Left lobe of liver (tissue), 2 donors: ENCODE measurements around the gene CHMP1B. TPM values are rescaled to one million over a fixed set of nuclear protein-coding genes. Genes with fewer than 3 reads are reported as not detected.
"Not testable (repeated sequence)": the region's sequence is repeated elsewhere in the genome, so short reads cannot be mapped to it uniquely, and the experiment has no call there.

Experiments
- ATAC-seq: fragments of 200-7000 bp; cut with Tn5 transposase; one replicate; pipeline ENCODE4 v1.9.1; 2020; ENCODE audit warnings: mild to moderate bottlenecking, moderate library complexity
- DNase-seq: peaks from one replicate; pipeline ENCODE4 v3.0.0-alpha.2; 2020; ENCODE audit warnings: low spot score
- total RNA-seq: library from RNA; stranded (reverse); gene quantifications from one replicate; pipeline ENCODE4 v1.2.1, GENCODE V29; 2021
- donor health status: DM: no; HTN: no; CAD: no; lungs with moderate emphysema.
- donor health status: DM: no; HTN: yes; CAD: no.

CHMP1B gene
- total RNA-seq, 1 donor from 2014 or later: 12.9 TPM

- no peak for ATAC-seq
- DNase-seq: no peak
Measured at GRCh38 chr18:11839556-11839955, 11.7 kb upstream of the CHMP1B start.

DNA sequence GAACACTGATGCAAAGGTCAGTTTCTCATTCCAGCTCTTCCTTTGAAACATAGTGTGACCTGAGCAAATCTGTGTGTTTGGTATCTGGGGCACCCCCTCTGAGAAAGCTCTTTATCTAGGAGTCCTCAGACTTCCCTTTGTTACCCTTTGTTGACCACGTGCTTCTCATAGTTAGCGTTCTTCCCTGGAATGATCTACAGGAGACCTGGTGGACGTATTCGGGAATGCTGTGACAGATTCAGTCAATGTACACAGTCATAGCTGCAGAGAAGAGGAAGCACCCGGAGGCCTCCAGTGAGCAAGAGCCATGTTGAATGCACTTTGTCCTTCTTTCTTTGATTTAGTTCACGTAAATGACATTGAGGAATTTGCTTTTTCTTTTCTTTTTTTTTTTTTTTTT lies 10.7 kb upstream of the CHMP1B start:
- no peak for DNase-seq

DNA sequence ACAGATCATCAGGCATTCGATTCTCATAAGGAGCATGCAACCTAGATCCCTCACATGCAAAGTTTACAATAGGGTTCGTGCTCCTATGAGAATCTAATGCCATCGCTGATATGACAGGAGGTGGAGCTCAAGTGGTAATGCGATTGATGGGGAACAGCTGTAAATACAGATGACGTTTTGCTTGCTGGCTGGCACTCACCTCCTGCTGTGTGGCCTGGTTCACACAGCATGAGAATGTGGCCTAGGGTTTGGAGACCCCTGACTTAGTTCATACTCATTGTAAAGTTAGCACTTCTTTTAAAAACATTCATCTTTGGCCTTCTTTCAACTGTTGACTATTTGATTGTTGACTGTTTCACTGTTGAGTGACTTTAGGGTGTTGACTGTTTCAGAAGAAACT lies 8.7 kb upstream of the CHMP1B start:
- DNase-seq (no peak), ATAC-seq (no peak)

More for the DNA sequence above, 10.7 kb upstream of the CHMP1B start:
- ATAC-seq: no peak

GRCh38 chr18:11844436-11844835 lies 6.8 kb upstream of the CHMP1B start:
- DNase-seq (no peak), ATAC-seq (no peak)

GRCh38 chr18:11845654-11846053 lies 5.6 kb upstream of the CHMP1B start:
- ATAC-seq: no peak
- no peak for DNase-seq

DNA sequence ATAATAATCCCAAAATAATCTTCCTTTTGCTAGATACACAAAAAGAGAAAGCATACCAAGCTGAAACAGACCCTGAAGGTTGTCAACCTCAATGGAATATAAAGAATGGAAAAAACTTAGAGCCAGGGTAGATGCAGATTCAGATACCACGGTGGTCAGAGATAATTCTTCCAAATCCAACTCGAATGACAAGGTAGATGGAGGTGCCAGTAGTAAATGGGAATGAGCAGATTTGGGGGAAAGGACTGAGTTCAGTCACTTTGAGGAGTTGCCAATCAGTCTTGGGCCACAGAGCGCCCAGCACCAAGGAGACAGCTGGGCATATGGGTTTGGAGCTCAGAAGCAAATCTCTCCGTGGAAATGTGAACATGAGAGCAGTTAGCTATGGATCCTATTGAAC lies 3.4 kb upstream of the CHMP1B start:
- DNase-seq (no peak), ATAC-seq (no peak)

GRCh38 chr18:11849279-11849678 lies 1.9 kb upstream of the CHMP1B start:
- ATAC-seq (no peak), DNase-seq (no peak)

- DNase-seq (peak; percentile 78), ATAC-seq (peak; percentile 70)
Measured at GRCh38 chr18:11849841-11850634, 1.2 kb upstream of the CHMP1B start.

GRCh38 chr18:11850821-11851145 lies 430 bp upstream of the CHMP1B start:
- DNase-seq: no peak
- ATAC-seq: peak; percentile 54

GRCh38 chr18:11851806-11852337 lies 659 bp downstream of the CHMP1B start:
- ATAC-seq: peak; percentile 27
- DNase-seq: no peak

DNA sequence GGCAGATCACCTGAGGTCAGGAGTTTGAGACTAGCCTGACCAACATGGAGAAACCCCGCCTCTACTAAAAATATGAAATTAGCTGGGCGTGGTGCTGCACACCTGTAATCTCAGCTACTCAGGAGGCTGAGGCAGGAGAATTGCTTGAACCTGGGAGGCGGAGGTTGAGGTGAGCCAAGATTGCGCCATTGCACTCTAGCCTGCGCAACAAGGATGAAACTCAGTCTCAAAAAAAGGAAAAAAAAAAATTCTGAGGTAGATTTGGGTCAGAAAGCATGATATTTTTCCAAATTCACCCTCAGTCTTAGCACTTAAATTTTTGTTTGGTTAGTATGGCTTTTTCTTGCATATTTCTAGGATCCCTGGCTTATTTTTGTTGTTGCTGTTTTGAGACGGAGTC lies 3.3 kb downstream of the CHMP1B start:
- not testable (repeated sequence) for DNase-seq, ATAC-seq

DNA sequence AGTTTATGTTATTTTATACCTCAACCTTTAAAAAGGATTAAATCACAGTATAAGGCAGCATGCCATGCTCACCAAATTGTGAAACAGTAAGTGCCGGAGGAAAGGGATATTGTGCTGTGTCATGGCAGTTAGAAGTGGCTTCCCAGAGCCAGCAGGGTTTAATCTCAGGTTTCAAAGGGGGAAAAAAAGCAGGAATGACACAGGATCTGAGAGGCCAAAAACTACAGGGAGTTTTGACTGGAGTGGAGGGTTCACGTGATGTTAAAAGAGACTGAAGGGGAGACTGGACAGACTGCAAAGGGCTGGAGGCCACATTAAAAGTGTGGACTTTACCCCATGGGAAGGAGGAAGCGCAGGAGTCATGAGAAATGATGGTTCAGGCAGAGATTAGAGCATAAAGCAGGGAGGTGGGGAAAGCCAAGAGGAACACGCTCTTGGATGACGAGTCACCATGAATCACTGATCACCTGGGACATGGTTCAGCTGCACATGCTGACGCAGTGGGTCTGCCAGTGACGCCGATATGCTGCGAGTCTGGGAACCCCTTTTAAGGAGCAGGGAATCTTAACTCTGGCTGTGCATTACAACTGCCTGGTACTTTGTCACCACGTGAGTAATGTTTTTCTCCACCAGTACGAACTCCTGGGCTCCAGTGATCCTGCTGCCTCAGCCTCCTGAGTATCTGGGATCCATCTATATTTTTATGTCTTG lies 6.1 kb downstream of the CHMP1B start:
- peak; percentile 59 for ATAC-seq
- DNase-seq: no peak

- DNase-seq (no peak), ATAC-seq (no peak)
Measured at GRCh38 chr18:11859282-11859830, 8.1 kb downstream of the CHMP1B start.

GRCh38 chr18:11859903-11860407 lies 8.7 kb downstream of the CHMP1B start:
- no peak for DNase-seq
- ATAC-seq: no peak

DNA sequence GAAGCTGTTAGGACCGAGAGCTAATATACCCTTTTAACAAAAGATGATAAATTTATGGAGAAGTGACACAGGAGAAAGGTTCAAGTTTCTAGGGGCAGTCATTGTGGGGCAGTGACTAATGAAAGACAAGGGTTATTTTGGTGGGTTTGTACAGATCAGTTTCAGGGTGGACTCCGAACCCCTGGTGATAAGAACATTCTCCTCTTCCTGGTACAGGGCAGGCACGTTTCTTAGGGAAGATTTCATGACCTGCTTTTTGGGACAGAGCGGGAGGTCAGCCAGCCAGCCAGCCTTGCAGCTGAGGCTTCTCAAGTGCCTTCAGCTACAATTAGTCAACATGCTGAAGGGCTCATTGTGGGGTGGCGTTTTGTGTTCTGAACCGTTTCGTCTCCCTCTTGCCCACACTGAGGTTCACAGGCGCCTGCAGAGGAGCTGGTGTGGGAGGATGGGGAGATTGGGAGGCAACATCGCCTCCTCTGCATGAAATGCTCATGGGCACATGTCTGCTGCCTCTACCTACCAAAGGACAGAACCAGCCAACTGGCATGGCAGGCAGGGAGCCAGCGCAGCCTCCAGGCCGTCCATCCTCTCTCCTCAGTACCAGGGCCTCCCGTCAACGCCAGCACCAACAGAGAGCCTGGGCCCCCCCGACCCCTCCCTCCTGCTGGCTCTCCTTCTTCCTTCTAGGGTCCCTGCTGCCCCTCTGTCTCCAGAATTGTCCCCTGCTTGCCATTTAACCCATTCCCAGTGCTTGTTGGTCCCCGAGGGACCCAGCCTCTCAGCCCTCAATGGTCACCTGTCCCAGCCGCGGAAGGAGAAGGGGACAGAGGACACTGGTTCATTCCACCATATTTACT lies 9.6 kb downstream of the CHMP1B start:
- ATAC-seq (no peak), DNase-seq (no peak)

GRCh38 chr18:11861583-11862288 lies 10.5 kb downstream of the CHMP1B start:
- DNase-seq (no peak), ATAC-seq (no peak)

- DNase-seq (no peak), ATAC-seq (no peak)
Measured at GRCh38 chr18:11862468-11863137, 11.4 kb downstream of the CHMP1B start.

- ATAC-seq (no peak), DNase-seq (no peak)
Measured at GRCh38 chr18:11864471-11864870, 13.3 kb downstream of the CHMP1B start.

- no peak for ATAC-seq
Measured at GRCh38 chr18:11865071-11865470, 13.9 kb downstream of the CHMP1B start.

GRCh38 chr18:11866329-11866728 lies 15.1 kb downstream of the CHMP1B start:
- no peak for ATAC-seq
- DNase-seq: no peak

More at GRCh38 chr18:11865071-11865470, 13.9 kb downstream of the CHMP1B start:
- no peak for DNase-seq
